Measurements from ENCODE around the gene FLYWCH2.

FLYWCH2 gene

DNA sequence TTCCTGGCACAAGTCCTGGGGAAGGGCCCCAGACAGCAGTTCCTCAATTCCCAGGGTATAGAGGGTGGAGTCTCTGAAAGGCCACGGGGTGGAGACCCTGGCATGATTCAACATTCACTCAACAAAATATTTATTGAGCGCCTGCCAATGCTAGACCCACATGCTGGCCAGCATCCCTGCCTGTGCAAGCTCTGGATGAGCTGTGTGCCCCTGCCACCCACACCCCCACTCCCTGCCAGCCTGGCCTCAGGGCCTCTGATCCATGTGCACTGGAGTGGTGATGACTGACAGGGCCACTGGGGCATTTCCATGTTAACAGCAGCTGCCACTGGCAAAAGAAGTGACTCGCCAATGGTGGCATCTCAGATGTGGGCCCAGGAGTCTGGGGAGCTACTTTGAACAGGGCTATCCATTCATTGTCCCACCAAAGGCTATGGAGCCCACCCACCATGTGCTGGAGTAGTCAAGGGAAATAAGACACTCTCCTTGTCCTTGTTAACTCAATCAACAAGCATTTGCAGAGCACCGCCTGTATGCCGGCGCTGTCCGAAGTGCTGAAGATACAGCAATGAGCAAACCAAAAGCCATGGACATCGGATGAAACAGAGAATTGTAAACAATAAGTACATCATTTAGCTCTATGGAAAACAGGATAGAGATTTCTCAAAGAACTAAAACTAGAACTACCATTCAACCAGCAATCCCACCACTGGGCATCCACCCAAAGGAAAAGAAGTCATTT is 22.0 kb upstream of the FLYWCH2 start:
- WGBS (ENCODE audit: extremely low coverage, insufficient coverage, insufficient read length) = no CpG with 5 or more reads among the region's 8 CpGs
- Histone ChIP-seq H3K27ac (ENCODE audit: low read depth, low read length) (no peak overlapping the region), H2AK5ac (ENCODE audit: low read length) (no peak overlapping the region), H3K14ac (ENCODE audit: low read length) (no peak overlapping the region), H3K4me3 (ENCODE audit: low read depth, low read length) (no peak overlapping the region), H4K91ac (ENCODE audit: low read depth, low read length) (no peak overlapping the region), H2BK120ac (ENCODE audit: insufficient read depth, low read length, poor library complexity) (no peak overlapping the region), H3K9me3 (ENCODE audit: insufficient read depth, low read depth, low read length) (peaks cover 9% of the 10 kb centered on the region), H4K8ac (ENCODE audit: low read depth, low read length) (no peak overlapping the region), H3K4me1 (ENCODE audit: control insufficient read depth in 1 of 2, insufficient read depth in 2 of 2, low read length in 2 of 2) (peaks cover 16 to 17% of the 10 kb centered on the region in 2 experiments), H3K36me3 (ENCODE audit: control insufficient read depth in 1 of 2, insufficient read depth in 2 of 2, low read length in 2 of 2) (no peaks in the 10 kb centered on the region), H3K4me2 (ENCODE audit: low read length) (no peak overlapping the region), H3K4ac (ENCODE audit: low read depth, low read length) (no peak overlapping the region), H3K79me2 (ENCODE audit: control insufficient read depth, insufficient read depth, low read length, poor library complexity) (peaks cover 2% of the 10 kb centered on the region), H3K18ac (ENCODE audit: low read length) (no peak overlapping the region), H3K23ac (ENCODE audit: low read length) (no peak overlapping the region), H2AFZ (ENCODE audit: insufficient read depth, low read length, poor library complexity) (no peak overlapping the region), H2BK5ac (ENCODE audit: low read depth, low read length, poor library complexity) (no peak overlapping the region), H4K12ac (ENCODE audit: low read depth, low read length) (no peak overlapping the region), H3K27me3 (ENCODE audit: insufficient read depth, low read length) (no peaks in the 10 kb centered on the region), H3K79me1 (ENCODE audit: low read length) (peaks cover 7% of the 10 kb centered on the region), H3K9ac (ENCODE audit: low read length) (no peak overlapping the region), H2BK12ac (ENCODE audit: low read length) (no peak overlapping the region)
- peak in 1 of 2 donors; percentile 39 for DNase-seq

GRCh38 chr16:2865651-2866050 is 17.4 kb upstream of the FLYWCH2 start:
- Histone ChIP-seq H3K27ac (ENCODE audit: low read depth, low read length) (no peak overlapping the region), H3K36me3 (ENCODE audit: control insufficient read depth in 1 of 2, insufficient read depth in 2 of 2, low read length in 2 of 2) (no peaks in the 10 kb centered on the region), H3K27me3 (ENCODE audit: insufficient read depth, low read length) (no peaks in the 10 kb centered on the region), H2AFZ (ENCODE audit: insufficient read depth, low read length, poor library complexity) (no peak overlapping the region), H3K9me3 (ENCODE audit: insufficient read depth, low read depth, low read length) (peaks cover 4% of the 10 kb centered on the region), H3K4ac (ENCODE audit: low read depth, low read length) (no peak overlapping the region), H3K4me2 (ENCODE audit: low read length) (no peak overlapping the region), H4K8ac (ENCODE audit: low read depth, low read length) (no peak overlapping the region), H3K14ac (ENCODE audit: low read length) (no peak overlapping the region), H3K79me1 (ENCODE audit: low read length) (peaks cover 6% of the 10 kb centered on the region), H4K91ac (ENCODE audit: low read depth, low read length) (no peak overlapping the region), H2BK120ac (ENCODE audit: insufficient read depth, low read length, poor library complexity) (no peak overlapping the region), H3K79me2 (ENCODE audit: control insufficient read depth, insufficient read depth, low read length, poor library complexity) (no peaks in the 10 kb centered on the region), H3K23ac (ENCODE audit: low read length) (no peak overlapping the region), H2AK5ac (ENCODE audit: low read length) (no peak overlapping the region), H3K4me3 (ENCODE audit: low read depth, low read length) (no peak overlapping the region), H3K18ac (ENCODE audit: low read length) (no peak overlapping the region), H4K12ac (ENCODE audit: low read depth, low read length) (no peak overlapping the region), H2BK5ac (ENCODE audit: low read depth, low read length, poor library complexity) (no peak overlapping the region), H2BK12ac (ENCODE audit: low read length) (no peak overlapping the region), H3K4me1 (ENCODE audit: control insufficient read depth in 1 of 2, insufficient read depth in 2 of 2, low read length in 2 of 2) (peaks cover 3 to 4% of the 10 kb centered on the region in 2 experiments), H3K9ac (ENCODE audit: low read length) (no peak overlapping the region)
- WGBS (ENCODE audit: extremely low coverage, insufficient coverage, insufficient read length) = no CpG with 5 or more reads among the region's 4 CpGs
- DNase-seq = no peak

DNA sequence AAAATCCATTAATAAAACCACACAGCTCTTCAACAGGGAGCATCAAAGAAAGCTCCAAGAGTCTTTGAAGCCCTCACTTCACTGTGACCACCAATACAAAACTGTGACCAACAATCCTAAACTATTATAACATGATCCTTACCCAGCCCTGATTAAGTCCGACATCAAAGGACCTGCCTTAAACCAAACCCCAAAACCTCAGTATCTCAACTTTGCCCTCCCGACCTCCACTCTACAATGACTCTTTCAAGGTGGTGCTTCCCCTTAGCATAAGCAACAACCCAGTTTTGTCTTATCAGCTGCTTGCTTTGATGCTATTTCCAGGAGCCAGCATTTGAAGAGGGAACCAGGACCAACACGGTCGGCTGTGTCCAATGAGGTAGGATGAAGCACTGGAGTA is 16.6 kb upstream of the FLYWCH2 start:
- no peak overlapping the region for H2AFZ ChIP-seq (ENCODE audit: insufficient read depth, low read length, poor library complexity)
- H4K91ac ChIP-seq (ENCODE audit: low read depth, low read length) = no peak overlapping the region
- H3K79me2 ChIP-seq (ENCODE audit: control insufficient read depth, insufficient read depth, low read length, poor library complexity) = no peaks in the 10 kb centered on the region
- H2AK5ac ChIP-seq (ENCODE audit: low read length) = no peak overlapping the region
- WGBS (ENCODE audit: extremely low coverage, insufficient coverage, insufficient read length) = no CpG with 5 or more reads among the region's 4 CpGs
- H2BK5ac ChIP-seq (ENCODE audit: low read depth, low read length, poor library complexity) = no peak overlapping the region
- no peak overlapping the region for H3K14ac ChIP-seq (ENCODE audit: low read length)
- H3K36me3 ChIP-seq (ENCODE audit: control insufficient read depth in 1 of 2, insufficient read depth in 2 of 2, low read length in 2 of 2) = no peaks in the 10 kb centered on the region
- H3K27me3 ChIP-seq (ENCODE audit: insufficient read depth, low read length) = no peaks in the 10 kb centered on the region
- H3K4me2 ChIP-seq (ENCODE audit: low read length) = no peak overlapping the region
- H3K4me1 ChIP-seq (ENCODE audit: control insufficient read depth in 1 of 2, insufficient read depth in 2 of 2, low read length in 2 of 2) = peaks cover 3 to 4% of the 10 kb centered on the region in 2 experiments
- H4K8ac ChIP-seq (ENCODE audit: low read depth, low read length) = no peak overlapping the region
- H3K23ac ChIP-seq (ENCODE audit: low read length) = no peak overlapping the region
- H2BK120ac ChIP-seq (ENCODE audit: insufficient read depth, low read length, poor library complexity) = no peak overlapping the region
- no peak overlapping the region for H3K9ac ChIP-seq (ENCODE audit: low read length)
- peaks cover 6% of the 10 kb centered on the region for H3K79me1 ChIP-seq (ENCODE audit: low read length)
- no peak overlapping the region for H3K27ac ChIP-seq (ENCODE audit: low read depth, low read length)
- H3K9me3 ChIP-seq (ENCODE audit: insufficient read depth, low read depth, low read length) = no peaks in the 10 kb centered on the region
- H3K4me3 ChIP-seq (ENCODE audit: low read depth, low read length) = no peak overlapping the region
- H3K18ac ChIP-seq (ENCODE audit: low read length) = no peak overlapping the region
- no peak for DNase-seq
- no peak overlapping the region for H3K4ac ChIP-seq (ENCODE audit: low read depth, low read length)
- no peak overlapping the region for H2BK12ac ChIP-seq (ENCODE audit: low read length)
- no peak overlapping the region for H4K12ac ChIP-seq (ENCODE audit: low read depth, low read length)

DNA sequence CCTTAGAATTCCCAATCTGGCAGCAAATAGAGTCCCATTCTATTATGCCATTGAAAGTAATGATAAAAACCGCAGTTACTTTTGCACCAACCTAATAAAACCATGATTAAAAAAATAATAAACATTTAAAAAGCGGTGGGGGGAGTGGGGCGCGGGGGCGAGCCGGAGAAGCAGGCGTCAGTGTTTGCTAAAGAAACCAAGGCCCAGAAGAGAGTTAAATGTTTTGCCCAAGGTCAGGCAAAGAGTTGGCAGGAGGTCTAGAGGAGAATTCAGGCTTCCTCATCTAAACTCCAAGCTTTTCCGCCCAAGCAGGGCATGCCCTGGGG is 15.4 kb upstream of the FLYWCH2 start:
- Histone ChIP-seq H3K4me3 (ENCODE audit: low read depth, low read length) (peak overlapping the region; percentile 1), H3K9me3 (ENCODE audit: insufficient read depth, low read depth, low read length) (no peaks in the 10 kb centered on the region), H3K27me3 (ENCODE audit: insufficient read depth, low read length) (no peaks in the 10 kb centered on the region), H4K8ac (ENCODE audit: low read depth, low read length) (peak overlapping the region; percentile 92), H3K27ac (ENCODE audit: low read depth, low read length) (no peak overlapping the region), H2AK5ac (ENCODE audit: low read length) (no peak overlapping the region), H2BK120ac (ENCODE audit: insufficient read depth, low read length, poor library complexity) (no peak overlapping the region), H3K23ac (ENCODE audit: low read length) (no peak overlapping the region), H3K79me2 (ENCODE audit: control insufficient read depth, insufficient read depth, low read length, poor library complexity) (no peaks in the 10 kb centered on the region), H3K36me3 (ENCODE audit: control insufficient read depth in 1 of 2, insufficient read depth in 2 of 2, low read length in 2 of 2) (no peaks in the 10 kb centered on the region), H2BK12ac (ENCODE audit: low read length) (no peak overlapping the region), H3K79me1 (ENCODE audit: low read length) (peaks cover 6% of the 10 kb centered on the region), H2AFZ (ENCODE audit: insufficient read depth, low read length, poor library complexity) (peak overlapping the region; percentile 95), H3K4me1 (ENCODE audit: control insufficient read depth in 1 of 2, insufficient read depth in 2 of 2, low read length in 2 of 2) (peaks cover 3 to 4% of the 10 kb centered on the region in 2 experiments), H4K91ac (ENCODE audit: low read depth, low read length) (peak overlapping the region; percentile 71), H4K12ac (ENCODE audit: low read depth, low read length) (peak overlapping the region; percentile 72), H3K4me2 (ENCODE audit: low read length) (peak overlapping the region; percentile 75), H3K9ac (ENCODE audit: low read length) (no peak overlapping the region), H3K18ac (ENCODE audit: low read length) (peak overlapping the region; percentile 13), H2BK5ac (ENCODE audit: low read depth, low read length, poor library complexity) (no peak overlapping the region), H3K14ac (ENCODE audit: low read length) (no peak overlapping the region), H3K4ac (ENCODE audit: low read depth, low read length) (peak overlapping the region; percentile 5)
- DNase-seq = no peak
- no CpG with 5 or more reads among the region's 8 CpGs for whole genome bisulfite sequencing (ENCODE audit: extremely low coverage, insufficient coverage, insufficient read length)
